GM18505 (cell line): Measurements from ENCODE around the gene MACROD2.

Experiments used
- ATAC-seq: cut with Tn5 transposase; IDR thresholded peaks from one replicate; pipeline ENCODE4 v1.9.1; 2021; ENCODE audit not compliant: unreplicated experiment
- POLR2A ChIP-seq: IDR thresholded peaks from 4 replicates; pipeline ENCODE4 v1.6.1; 2011; ENCODE audit warnings: borderline replicate concordance; ENCODE audit not compliant: insufficient read depth, insufficient read length; ENCODE audit errors: extremely low read depth

The MACROD2 gene

GRCh38 chr20:14616003-14616402 is 620.7 kb downstream of the MACROD2 start:
- no peak for ATAC-seq
- TF ChIP-seq POLR2A, result no peak

DNA sequence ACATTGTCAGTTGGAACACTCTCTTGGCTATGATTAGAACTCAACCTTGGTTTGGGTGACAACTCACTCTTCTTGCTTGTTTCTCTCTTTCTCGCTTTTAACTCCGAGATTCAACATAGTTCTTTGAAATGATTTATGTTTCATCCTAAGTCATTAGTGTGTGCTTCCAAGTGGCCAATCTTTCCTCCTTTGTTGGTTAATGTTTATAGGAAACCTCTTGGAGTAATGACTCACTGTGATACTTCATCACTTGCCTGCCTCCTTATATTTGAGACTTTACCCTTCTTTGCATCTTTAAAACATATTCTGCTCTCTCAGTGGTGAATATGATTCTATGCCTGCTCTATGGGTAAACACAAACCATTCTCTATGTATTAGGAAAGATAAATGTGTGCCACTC is 621.8 kb downstream of the MACROD2 start:
- ATAC-seq, result no peak
- no peak for TF ChIP-seq POLR2A

DNA sequence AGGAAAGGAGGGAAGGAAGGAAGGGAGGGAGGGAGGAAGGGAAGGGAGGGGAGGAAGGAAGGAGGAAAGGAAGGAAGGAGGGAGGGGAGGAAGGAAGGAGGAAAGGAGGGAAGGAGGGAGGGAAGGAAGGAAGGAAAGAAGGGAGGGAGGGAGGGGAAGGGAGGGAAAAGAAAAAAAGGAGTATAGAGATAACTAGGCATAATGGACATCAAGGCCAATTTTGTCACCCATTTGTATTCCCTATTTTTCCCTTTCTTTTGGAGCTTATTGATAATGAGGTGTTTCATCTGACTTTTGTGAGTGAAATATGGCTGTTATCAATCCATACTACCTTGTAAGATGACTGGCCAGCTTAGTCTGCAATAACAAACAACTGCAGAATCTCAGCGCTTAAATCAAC is 624.1 kb downstream of the MACROD2 start:
- ATAC-seq, result no peak
- no peak for TF ChIP-seq POLR2A

DNA sequence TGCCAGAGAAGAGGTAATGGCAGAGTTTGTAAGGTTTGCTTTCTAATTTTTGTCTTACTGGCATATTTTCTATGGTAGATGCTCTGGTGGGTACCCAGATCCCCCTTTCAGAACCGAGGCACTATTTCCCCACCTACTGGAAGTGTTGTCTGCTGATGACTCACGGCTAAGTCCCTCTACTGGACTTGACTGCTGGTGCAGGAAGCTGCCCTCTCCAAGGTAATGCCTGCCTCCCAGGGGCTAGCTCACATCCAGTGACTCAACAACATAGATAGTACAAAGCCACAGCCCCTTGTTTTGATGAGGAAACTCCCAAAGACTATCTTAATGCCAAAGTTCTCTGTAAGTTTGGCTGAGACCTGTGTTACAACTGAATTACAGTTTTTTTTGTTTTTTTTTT is 627.5 kb downstream of the MACROD2 start:
- TF ChIP-seq POLR2A, result no peak
- ATAC-seq, result no peak

GRCh38 chr20:14631011-14631410 is 635.7 kb downstream of the MACROD2 start:
- no peak for ATAC-seq
- no peak for TF ChIP-seq POLR2A

- no peak for ATAC-seq
- no peak for TF ChIP-seq POLR2A
Observed at GRCh38 chr20:14632906-14633305, 637.6 kb downstream of the MACROD2 start.

GRCh38 chr20:14633507-14633906 is 638.2 kb downstream of the MACROD2 start:
- no peak for TF ChIP-seq POLR2A

DNA sequence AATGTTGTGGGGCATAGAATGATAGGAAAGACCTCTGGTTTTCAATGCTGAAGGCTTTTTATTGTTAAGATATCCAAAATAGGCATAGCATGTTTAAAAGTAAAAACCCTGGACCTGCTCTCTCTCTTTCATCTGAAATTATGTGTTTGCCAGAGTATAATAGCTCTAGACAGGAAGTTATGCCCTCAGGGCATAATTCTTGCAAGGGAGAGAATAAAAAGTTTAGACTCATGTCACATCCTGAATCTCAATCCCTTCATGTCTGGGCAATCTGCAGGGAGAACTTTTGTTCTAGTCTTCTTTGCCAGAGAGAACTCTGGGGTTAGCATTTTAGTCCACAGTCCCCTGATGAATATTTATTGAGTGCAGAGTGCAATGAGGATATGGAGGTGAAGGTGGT is 639.3 kb downstream of the MACROD2 start:
- no peak for ATAC-seq
- TF ChIP-seq POLR2A, result no peak

More at GRCh38 chr20:14633507-14633906, 638.2 kb downstream of the MACROD2 start:
- no peak for ATAC-seq

DNA sequence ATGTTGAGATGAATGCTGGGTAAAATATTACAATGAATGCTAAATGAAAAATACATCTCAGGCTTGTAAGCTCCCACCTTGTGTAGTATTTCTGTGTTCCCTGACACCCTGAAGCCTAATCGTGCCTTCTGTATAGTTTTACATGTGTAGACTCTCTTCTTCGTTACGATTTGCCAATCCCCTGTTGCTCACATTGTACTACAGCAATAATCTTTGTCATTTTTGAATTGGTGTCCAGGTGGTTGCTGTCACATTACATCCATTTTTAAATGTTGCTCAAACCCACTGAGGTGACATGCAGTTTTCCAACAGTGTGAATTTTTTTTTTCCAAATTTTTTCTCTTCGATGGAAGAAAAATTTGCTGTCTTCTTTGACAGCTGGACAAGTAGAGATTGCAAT is 642.1 kb downstream of the MACROD2 start:
- ATAC-seq, result no peak
- TF ChIP-seq POLR2A, result no peak

DNA sequence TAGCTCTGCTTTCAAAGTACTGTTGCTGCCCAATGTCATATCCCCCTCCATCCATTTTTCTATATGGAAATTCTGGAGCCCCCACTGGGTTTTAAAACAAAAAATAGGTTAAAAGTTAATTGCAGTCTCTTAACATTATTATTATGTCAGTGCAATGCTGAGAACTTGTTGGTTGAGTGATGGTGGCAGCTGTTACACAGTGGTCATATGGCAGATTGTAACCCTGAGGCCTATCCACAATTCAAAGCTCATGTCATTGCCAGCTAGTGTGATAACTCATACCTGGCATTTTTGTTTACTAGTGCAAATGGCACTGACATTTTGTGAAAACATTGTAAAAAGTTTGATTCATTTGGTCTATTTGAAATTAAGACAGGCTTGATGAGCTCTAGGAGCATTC is 647.8 kb downstream of the MACROD2 start:
- TF ChIP-seq POLR2A, result no peak
- ATAC-seq, result no peak

- no peak for ATAC-seq
- TF ChIP-seq POLR2A, result no peak
Observed at GRCh38 chr20:14643556-14643955, 648.2 kb downstream of the MACROD2 start.

GRCh38 chr20:14644306-14645097 is 649.2 kb downstream of the MACROD2 start:
- no peak for ATAC-seq
- TF ChIP-seq POLR2A, result no peak

GRCh38 chr20:14647016-14647415 is 651.7 kb downstream of the MACROD2 start:
- TF ChIP-seq POLR2A, result no peak
- ATAC-seq, result no peak

GRCh38 chr20:14649662-14650061 is 654.3 kb downstream of the MACROD2 start:
- no peak for ATAC-seq

DNA sequence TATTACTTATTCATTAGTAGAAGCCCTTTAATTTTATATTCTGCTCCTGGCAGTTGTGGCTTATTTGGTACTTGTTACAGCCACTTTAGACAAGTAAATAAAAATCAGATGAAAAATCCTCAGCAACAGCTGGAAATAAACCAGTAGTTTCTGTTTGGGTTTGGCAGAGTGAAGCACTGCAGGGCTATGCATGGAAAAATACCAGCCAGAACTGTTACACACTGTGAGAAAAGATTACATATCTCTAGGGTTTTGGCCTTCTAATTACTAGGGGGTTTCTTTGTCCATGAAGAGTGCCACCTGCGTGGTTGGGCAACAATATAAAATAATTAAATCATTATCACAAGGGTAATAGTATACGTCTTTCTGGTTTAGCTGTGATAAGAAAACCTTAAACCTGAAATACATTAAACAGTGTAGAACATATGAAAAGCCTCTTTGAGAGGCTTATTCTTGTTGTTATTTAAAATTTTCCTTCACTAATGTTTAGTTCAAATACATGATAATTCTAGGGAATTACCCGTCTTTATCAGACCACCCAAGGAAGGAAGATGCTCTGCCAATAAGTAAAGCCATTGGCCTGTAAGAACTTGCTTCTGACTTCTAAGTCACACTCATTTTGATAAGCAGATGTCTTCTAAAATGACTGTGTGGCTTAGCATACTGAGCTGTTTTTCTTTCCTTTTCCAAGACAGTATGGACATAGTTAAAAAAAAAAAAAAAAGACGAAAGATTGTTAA is 662.1 kb downstream of the MACROD2 start:
- no peak for TF ChIP-seq POLR2A
- ATAC-seq, result no peak

More at GRCh38 chr20:14649662-14650061, 654.3 kb downstream of the MACROD2 start:
- TF ChIP-seq POLR2A, result no peak

- TF ChIP-seq POLR2A, result no peak
- ATAC-seq, result no peak
Observed at GRCh38 chr20:14664101-14664500, 668.8 kb downstream of the MACROD2 start.
